ELR (cell line): ENCODE measurements around the gene FAM228A.
A peak's percentile ranks its signal among the peaks of the same experiment; 100 is the strongest.

Experiments used
- DNase-seq: peaks from one replicate; pipeline ENCODE4 v3.0.0-alpha.2; 2015; ENCODE audit warnings: low read depth

Gene FAM228A

DNA sequence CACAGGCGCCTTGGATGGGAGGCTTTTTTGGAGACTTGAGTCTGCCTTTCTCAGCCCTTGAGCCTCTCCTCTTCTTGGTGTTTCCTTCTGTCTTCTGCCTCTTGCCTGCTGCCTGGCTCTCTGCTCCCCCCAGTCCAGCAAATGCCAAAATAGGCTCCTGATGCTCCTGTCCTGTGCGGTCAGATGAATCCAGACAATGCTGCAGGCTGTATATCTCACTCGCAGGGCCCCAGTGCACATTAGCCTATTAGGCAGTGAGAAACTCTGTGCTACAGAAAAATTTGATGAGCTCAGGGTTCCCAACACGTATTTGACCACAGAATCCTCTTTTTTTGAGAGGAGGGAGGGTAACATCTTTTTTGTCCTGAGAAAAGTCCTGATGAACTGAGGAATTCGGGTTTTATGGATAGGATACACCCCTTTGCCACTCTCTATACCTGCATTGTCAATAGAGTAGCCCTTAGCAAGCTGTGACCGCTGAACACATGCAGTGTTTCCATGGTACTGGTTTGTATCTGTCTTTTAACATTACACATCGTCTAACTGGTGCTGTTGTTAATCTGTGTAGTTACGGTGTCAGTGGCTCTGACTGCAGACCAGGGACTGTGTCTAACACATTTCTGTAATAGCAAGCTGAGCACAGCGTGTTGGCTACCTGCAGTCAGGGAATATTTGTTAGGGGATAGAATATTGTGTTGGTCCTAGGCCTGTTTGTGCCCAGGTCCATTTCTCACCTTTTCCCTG is 50.8 kb downstream of the FAM228A start:
- no peak for DNase-seq

DNA sequence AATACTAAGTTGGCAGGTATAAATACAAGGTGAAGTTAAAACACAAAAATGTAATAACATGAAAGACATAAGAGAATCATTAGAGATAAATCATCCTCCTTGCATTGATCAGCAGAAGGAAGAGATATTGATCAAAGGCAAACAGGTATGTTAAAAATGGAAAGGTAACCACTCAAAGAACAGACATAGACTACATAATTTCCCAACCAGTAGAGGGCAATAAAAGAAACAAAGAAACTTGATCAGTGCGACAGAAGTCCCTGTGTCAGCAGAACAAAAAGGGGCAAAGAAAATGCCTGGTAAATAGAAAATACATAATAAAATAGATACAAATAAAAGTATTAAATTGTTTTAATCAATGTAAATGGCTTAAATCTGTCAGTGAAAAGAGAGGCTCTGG is 53.6 kb downstream of the FAM228A start:
- DNase-seq, result peak; percentile 52

DNA sequence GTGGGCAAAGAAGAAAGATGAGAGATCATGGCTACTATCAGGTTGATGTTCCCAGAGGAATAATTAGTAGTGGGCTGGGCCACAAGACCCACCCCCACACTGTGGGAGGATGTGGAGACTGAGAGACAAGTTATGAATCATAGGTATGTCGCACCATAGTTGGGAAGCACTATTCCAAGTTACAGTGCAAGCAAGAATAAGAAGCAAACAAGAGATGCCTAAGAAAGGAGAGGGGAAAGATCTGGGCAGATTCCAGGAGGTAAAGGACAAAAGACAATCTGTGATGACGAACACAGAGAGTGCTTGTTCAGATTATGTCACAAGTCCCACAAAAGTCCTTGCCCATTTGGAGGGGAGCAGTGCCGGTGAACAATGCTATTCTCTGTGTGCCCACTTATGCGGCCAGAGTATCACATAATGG is 56.6 kb downstream of the FAM228A start:
- peak; percentile 27 for DNase-seq

DNA sequence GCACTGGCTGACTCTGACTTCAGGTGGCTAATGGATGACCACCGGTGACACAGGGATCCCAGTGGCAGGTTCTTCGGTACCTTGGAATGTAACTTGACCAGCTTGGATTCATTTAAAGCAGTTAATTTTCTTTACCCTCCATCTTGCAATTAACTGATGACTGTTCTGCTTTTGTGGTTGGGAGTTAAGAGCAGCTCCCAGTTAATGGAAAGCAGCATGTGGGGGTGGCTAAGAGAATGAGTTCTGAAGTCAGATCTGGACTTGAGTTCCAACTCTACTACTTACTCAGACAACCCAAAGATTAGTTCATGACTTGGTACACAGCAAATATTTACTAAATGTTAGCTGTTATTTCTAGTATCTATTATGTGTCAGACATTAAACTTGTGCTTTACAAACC is 58.5 kb downstream of the FAM228A start:
- DNase-seq, result no peak

DNA sequence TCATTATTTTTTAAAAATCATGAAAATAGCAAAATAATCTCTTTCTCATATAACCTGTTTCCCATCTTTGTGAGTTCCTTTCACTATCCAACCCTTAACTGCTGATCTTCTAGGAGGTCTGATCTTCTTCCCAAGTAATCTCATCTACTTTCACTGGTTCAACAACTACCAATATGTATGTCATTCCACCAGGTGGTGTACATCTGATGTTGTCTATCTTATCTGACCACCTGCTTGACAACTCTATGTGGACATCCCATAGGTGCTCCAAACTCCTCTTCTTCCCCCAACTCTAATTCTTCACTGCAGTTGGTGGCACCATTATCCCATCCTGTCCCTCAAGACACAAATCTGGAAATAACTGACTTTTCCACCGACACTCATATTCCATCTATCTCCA is 62.5 kb downstream of the FAM228A start:
- no peak for DNase-seq

DNA sequence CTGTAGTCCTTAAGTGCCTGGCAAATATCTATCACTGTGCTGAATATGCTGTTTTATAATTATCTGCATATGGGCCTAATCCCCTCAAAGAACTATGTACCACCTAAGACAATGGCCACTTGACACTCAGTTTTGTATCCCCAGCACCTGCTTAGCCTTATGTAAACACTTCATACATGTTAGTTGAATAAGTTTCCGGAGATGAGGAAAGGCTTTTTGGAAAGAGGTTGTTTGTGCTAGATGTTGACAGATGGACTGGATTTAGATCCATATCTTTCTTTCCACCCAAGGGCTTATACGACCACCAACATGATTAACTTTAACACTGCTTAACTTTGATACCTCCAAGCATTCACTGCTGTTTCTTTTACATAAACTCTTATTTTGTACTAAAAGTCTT is 63.3 kb downstream of the FAM228A start:
- no peak for DNase-seq

DNA sequence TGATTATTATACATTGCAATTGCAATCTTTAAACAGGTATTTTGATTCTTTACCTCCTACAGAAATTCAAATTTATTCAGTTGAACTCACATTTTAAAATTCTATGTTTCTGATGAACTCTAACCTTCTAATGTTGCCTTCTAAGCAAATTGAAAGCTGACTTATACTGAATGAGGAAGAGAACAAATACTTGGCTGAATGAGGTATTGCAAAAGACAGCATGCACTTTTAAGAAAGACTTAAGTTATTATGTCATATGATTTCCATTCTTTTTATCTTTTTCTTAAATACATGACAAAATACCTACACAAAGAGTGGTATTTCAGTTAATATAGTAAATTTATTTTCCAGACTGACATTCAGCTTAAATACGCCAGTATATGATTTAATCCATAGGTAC is 64.7 kb downstream of the FAM228A start:
- no peak for DNase-seq
